A673 (cell line): Measurements from ENCODE around the gene VPS29.

Experiments used
- EZH2 ChIP-seq: fragments of 200-600 bp; sonication (generic); IDR thresholded peaks from 2 replicates; pipeline ENCODE4 v1.6.1; 2017; ENCODE audit warnings: borderline replicate concordance, low read depth, mild to moderate bottlenecking, mixed read lengths, antibody characterized with exemption, low read length; ENCODE audit not compliant: poor library complexity, severe bottlenecking
- TF ChIP-seq, protein P1 (sequence below): fragments of 300-800, 200-600 bp; sonication (generic); conservative IDR thresholded peaks from 2 replicates; pipeline ENCODE4 v1.5.1; 2017; ENCODE audit warnings: low read depth, mild to moderate bottlenecking, antibody characterized with exemption, low read length, moderate library complexity, mixed read lengths

DNA sequence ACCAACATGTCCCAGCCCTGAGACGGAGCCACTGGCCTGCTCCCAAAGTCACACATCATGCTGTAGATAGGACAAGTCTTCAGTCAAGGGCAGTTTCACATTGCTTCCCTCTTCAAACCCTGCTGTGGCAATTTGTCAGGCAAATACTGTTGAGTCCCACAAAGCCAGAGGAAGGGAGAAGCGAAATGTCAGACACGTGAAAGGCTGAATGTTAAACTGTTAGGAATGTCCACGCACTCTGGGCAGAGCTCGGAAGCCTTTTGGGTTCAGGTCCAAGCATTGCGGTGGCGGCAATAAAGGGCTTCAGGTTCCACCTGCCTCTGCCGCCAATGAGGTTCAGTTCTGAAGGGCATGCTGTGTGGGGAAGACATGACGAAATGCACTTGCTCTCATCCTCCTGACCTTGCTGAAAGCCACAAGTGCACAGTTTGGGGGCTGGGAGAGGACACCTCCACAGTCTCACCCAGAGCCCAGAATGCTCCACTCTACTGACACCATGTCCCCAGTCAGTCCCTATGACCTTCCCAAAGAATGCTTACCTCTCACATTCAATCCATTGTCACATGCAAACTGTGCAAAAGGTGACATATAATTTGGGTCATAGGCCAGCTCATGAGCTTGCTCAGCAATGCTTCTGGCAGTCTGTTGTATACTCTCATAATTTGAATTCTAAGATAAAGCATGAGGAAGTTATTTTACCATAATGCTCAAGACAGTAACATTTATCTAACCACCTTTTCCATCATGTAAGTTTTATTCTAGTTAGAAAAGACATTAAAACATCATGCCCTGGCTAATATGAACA lies 35.9 kb upstream of the VPS29 start:
- TF ChIP-seq, protein P1, sequence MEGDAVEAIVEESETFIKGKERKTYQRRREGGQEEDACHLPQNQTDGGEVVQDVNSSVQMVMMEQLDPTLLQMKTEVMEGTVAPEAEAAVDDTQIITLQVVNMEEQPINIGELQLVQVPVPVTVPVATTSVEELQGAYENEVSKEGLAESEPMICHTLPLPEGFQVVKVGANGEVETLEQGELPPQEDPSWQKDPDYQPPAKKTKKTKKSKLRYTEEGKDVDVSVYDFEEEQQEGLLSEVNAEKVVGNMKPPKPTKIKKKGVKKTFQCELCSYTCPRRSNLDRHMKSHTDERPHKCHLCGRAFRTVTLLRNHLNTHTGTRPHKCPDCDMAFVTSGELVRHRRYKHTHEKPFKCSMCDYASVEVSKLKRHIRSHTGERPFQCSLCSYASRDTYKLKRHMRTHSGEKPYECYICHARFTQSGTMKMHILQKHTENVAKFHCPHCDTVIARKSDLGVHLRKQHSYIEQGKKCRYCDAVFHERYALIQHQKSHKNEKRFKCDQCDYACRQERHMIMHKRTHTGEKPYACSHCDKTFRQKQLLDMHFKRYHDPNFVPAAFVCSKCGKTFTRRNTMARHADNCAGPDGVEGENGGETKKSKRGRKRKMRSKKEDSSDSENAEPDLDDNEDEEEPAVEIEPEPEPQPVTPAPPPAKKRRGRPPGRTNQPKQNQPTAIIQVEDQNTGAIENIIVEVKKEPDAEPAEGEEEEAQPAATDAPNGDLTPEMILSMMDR, result no peak
- TF ChIP-seq EZH2, result no peak
